ENCODE measurements around the gene NOL4L.

The NOL4L gene

DNA sequence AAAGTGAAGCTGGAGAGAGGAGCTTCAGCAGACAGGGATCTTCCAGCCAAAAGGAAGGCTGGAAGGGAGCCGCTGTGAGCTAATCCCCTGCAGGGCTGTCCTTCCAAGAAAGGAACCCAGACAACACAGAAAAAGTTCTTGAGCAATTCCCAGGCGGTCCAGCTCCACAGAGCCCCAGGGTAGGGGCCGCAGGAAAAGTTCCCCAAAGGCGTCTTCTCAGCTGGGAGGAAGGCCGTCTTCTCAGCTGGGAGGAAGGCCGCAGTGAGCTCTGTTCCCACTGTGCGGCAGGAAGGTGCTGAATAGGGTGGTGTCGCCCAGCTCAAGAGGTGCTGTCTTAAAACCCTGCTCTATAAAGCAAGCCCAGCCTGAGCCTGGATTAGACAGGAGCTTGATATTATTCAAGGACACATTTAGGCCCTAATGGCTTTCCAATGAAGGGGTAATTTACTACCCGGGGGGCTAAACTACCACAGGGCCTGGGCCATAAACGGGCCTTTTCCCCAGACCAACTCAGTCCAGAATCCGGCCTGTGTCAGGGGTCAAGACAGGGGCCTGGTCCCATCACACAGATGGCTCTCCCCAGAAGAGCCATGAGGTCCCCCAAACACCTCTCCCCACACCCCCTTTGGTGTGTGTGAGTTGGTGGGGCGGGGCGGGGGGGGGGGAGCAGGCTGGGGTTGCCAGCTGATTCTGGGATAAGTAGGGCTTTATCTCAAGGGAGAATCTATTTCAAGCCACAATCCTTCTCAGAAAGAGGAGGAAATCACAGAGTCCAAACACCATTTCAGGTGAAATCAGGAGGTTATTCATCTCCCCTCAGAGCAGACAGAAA lies 103.6 kb downstream of the NOL4L start:
- no peak for DNase-seq

DNA sequence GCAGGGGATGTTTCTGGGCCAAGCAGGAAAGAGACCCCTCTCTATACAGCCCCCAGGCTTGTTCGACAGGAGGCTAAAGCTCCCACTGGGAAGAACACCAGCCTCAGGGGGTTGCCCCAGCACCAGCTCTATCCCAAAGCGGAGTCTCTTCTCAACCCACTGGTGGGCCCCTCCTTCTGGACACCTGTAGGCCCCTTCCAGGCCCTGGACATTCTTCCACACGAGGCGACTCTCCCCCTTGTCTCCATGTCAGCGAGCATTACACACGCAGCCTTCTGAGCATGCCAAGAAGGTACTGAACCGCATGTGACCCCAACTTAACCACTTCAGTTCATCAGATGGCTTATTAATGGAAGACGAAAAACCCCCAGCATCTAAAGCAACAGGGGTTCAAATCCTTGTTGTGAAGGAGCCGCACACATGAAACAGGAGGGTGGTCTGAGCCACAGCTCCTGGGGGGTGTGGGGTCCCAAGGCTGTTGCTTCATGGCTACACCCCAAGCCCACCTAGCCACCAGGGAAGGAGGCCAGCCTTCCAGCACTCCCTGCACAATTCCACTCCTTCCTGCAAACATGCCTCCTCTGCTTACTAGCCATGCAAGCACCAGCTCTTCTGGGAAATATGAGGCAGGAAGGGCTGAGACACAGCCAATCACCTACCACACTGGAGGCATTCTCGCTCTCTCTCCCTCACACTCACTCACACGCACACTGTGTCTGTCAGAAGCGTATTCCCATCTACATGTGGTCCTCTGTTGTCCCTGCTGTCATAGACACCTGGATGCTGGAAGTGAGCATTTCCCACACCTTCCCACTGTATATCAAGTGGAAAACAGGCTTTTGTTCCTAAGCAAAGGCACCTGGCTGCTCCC lies 104.5 kb downstream of the NOL4L start:
- no peak for DNase-seq

DNA sequence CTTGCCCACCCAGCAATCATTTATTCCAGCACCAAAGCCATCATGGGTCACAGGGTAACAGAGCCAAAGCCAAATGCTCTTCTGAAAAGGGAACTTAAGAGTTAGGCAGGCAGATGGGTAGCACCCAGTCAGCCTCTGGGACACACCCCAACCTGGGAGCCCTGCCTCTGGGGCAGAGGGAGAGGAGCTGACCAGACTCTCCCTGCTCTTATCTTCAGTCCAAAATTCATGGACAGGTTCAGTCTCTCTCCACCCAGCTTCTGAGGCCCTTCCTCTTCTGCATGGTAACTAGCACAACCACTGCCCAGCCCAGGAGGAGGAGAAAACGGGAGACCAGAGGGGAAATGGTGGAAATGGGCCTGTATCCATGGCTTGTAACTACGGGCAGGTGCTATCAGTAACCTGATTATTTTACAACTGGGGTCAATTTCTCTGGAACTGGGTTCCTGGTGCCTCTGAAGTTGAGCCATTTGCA lies 105.4 kb downstream of the NOL4L start:
- no peak for DNase-seq

DNA sequence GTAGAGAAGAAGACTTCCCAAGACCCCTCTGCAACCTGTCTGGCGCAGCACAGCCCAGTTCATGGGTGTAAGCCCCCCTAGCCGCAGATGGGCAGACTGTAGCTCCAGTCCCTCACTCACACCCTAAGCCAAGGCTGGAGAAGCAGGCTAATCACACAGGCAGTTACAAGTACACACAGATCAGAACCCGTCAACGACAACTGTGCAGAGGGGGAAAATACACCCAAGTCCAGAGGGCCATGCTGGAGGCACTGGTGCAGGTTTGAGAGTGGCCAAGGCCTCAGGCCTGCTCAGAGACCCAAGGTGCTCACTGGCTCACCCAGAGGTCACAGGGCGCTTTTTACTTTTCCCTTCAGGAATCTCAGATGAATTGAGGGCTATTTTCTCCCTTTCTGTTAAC lies 106.1 kb downstream of the NOL4L start:
- no peak for DNase-seq

DNA sequence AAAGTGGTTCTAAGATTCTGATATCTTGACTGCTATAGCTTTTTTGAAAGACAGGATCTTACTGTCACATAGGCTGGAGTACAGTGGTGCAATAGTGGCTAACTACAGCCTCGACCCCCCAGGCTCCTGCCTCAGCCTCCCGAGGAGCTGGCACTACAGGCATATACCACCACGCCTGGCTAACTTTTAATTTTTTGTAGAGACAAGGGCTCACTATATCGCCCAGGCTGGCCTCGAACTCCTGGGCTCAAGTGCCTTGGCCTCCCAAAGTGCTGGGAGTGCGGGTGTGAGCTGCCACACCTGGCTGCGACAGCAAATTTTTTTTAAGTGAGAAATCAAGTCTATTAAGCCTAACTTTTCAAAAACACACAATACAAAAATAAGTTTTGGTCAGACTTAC lies 106.6 kb downstream of the NOL4L start:
- DNase-seq, result no peak

DNA sequence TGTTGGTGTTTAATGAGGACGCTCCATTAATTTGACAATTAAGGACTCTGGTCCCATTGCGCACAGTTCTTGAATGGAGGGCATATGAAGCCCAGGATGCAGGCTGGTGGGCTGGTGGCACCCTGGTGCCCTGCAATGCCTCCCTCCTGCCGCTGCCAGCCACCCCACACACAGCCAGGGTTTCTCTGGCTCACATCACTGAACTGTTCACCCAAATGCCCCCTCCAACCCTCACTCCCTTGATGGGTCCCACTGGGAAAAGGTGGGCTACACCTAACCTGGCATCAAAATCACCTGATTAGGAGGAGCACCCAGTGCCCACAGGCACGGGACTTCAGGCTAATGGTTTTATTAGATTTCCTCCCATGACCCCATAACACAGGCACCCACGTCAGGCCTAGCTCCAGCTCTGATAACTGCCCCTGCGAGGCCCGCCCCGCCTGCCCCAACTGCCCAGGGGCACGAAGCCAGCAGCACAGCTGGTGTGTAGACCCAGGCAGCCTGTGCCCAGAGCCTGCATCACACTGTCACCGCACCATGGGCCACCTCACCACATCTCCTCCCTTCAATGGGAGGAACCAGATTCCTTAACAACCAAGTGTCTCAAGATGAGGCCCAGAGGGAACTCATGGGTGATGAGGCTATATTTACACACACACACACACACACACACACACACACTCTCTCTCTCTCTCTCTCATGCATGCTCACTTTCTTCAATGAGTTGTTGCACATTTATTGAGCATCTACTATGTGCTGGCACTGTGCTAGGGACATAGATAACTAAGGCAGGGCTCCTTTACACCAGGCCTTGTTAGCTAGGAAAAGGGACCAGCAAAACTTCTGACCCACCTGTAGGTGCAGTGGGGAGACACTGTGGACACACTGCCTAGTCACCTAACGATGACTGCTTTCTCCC lies 107.3 kb downstream of the NOL4L start:
- no peak for DNase-seq

DNA sequence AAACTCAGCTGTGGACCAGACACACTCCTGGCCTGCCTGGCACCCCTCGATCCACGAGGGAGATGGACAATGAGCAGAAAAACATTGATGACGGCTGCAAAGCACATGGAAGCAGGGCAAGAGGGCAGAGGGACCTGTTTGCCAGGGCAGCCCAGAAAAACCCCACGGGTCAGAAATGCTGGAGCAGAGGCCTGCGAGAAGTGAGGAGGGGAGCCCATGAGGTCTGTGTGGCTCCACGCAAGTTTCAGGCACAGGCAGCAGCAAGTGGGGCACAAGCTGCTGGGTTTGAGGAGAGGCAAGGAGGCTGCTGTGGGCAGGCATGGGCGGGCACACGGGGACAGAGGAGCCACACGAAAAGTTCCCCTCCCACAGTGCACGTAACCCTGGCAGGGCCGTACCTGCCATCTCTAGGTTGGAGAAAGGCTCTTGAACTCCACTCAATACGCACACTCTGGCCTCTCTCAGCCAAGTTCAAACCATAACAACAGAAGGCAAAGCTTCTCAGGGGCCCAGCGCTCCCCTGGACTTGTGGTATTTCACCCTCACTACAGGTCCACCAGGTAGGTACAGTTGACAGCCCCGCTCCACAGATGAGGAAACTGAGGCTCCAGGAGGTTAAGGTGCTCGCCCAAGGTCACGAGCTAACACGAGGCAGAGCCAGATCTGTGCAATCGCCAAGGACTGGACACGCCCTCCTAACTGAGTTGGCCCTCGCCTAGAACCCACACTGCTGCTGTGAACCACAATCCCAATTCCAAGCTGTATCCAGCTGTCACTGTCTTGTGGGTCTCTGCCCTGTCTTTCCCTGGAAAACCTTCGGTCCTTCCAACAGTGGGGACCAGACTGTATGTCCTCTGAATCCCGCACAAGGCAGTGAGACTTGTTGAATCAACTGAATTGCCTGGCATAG lies 108.2 kb downstream of the NOL4L start:
- DNase-seq, result no peak

DNA sequence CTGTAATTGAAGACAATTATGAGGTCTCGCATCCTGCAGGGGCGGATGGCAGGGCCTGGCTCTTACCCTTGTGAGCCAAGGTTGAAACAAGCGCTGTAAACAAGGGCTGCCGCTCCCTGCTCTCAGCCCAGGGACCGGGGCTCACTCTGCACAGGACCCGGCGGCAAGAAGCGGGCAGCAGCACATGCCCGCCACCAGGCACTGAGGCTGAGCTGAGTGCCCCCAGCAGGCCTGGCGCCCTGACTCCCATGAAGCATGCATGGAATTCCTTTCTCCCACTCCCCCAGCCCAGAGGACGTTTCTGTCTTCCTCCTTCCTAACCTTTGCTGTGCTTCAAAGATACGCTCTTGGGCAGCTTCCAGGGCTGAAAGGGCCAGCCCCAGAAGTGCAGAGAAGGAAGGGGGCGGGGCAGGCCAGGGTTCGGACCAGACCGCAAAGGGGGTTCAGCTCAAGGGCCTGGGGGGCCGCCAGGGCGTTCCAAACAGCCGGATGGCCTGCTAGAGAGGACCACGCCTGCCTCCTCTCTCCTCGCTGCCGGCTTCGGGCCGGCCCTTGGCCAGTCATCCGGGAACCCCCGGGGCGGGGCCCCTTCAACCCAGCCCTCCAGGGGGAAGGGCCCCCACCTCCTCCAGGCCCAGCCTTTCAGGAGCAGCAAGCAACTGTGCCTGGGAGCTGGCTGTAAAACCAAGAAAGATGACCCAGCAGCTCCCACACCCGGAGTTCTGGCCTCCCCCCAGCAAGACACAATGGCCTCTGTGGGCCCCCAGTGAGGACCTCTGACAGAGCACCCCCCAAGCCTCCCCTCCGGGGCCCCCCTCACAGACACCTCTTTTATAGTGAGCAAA lies 109.9 kb downstream of the NOL4L start:
- no peak for DNase-seq

DNA sequence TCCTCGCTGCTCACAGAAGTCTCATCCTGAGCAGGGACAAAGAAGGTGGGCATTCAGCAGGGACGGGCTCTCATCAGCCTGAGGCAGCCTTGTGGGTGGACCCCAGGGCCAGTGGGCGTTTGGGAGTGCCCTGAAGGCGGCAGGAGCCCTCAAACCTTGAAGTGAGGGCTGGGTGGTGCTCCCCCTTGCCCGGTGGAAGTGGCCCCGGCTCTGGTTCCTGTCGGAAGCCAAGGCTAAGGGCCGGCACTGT lies 110.5 kb downstream of the NOL4L start:
- no peak for DNase-seq

DNA sequence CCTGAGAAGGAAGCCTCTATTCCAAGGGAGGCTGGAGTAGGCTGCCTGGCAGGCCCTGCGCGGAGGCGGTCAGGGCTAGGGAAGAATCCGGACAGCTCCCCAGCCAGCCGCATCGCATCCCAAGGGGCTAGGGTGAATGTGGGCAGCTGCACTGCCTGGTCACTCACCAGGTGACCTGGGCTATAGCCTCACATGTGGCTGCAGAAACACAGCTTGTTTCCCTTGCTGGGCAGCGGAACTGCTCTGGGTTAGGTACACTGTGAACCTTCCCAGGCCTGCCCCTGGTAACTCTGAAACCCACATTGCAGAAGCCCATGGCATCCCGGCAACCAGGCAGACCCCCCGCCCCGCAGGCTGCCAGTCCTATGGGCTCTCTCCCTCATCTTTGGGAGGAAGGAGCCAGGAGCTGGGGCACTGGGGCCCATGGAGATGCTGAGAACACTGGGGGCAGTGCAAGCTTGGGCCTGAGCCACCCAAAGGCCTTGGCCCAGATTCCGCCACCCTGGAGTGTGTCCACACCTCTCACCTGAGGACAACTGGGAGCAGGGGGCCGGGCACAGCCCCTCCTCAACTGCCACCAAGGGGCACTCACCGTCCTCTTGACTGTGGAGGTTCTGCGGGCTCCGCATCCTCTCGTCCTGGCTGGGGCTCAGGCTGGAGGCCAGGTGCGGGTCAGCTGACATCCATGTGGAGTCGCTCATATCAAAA lies 111.0 kb downstream of the NOL4L start:
- DNase-seq, result no peak

DNA sequence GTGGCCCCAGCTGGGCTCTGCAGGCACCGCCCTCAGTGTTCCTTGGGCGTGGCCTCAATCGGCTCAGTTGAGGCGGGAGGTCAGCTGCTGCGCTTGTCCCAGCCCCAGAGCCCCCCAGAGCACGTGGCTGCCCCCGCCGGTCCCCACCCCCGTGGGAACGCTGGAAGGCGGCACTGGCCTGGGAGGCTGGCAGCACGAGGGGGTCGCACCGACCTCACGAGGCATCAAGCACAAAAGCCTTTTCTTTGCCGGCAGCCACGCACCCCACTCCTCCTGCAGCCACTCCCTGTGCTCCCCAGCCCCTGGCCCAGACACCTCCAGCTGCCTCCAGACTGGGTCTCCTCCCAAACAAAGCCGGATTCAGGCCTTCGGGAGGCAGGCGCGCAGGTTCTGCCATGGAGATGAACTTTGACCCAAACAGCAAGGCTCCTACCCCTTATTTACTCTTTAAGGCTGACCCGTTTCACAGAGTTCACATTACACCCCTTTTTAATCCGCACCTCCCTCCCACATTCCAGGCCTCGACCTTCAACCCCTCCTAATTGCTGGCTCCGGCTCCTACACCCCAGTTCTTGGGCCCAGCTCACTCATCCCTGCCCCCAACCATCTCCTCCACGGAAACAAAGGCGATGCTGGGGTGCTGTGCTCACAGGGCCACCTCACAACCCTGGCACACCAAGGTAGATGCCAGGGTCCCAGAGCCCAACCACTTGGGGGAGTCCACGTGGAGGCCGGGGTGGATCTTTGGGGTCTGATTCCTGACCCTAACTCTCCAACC lies 111.7 kb downstream of the NOL4L start:
- no peak for DNase-seq

DNA sequence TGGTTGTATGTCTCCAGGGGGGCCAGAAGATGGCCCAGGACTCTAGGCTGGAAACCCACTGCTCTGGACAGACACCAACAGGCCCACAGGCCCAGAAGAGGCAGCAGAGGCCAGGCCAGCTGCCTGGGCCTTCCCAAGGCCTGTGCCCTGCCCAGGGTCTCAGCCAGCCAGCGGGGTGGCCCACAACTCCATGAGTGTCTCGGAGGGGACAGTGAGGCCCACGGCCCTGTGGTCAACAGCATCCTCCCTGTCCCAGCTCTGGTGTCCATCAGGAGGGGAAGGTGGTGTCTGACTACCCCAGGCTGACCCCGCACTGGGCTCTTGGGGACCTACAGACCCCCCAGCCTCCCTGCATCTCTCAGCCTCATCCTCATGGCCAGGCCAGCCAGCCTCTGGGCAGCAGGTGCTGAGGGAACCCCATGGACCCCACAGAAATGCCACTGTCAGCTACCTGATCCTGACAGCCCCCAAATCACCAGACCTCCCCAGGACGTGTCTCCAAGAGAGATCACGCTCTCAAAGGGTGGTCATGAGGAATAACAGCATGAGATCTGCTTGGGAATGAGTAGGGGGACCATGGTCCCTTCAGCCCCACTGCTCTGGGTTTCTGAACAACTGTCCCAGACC lies 112.4 kb downstream of the NOL4L start:
- DNase-seq, result no peak

DNA sequence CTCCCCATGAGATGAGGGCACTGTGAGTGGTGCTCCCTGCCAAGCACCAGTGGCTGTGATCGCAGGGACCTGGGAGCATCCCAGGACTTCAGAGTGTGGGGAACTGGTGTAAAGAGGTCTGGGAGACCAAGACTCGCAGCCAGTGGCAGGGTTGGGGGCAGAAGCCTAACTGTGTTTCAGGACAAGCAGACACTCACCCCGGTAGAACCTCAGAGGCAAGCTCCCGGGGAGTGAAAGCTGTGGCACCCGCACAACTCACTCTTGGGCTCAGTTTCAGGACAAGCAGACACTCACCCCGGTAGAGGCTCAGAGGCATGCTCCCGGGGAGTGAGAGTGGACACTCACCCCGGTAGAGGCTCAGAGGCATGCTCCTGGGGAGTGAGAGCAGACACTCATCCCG lies 114.2 kb downstream of the NOL4L start:
- DNase-seq, result no peak

DNA sequence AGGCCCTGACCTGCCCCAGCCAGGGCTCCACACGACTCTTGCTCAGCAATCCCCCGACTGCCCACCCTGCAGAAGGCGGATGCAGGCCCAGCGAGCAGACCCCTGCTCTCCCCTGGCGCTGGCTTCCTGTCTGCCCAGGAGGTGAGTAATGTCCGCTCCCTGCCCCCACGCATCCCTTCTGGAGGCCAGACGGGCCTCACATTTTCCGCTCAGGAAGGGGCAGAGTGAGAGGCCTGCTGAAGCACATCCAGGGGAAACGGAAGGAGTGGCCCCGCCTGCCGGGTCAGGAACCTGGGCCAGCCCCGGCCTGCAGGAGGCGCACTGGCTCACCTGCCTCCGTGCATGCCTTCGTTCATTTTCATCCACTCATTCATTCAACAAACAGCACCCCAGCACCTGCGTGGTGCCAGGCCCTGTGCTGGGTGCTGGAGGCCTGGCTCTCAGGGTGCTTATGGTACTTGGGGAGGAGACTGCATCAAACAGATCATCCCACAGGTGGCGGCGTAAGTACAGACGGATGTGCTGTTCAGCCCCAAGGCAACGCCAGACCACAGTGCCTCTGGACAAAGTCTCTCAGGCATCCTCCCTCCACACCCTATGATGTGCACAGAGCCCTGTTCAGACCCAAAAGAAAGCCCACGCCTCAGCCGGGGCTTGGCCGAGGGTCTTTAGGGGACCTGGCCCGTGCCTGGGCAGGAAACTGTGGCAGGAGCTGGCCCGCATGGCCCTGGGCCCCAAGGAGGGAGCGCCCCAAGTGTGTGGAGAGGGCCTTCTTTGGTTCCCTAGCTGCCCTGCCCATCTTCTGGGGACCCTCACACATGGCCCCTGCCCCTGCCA lies 114.9 kb downstream of the NOL4L start:
- DNase-seq, result no peak

DNA sequence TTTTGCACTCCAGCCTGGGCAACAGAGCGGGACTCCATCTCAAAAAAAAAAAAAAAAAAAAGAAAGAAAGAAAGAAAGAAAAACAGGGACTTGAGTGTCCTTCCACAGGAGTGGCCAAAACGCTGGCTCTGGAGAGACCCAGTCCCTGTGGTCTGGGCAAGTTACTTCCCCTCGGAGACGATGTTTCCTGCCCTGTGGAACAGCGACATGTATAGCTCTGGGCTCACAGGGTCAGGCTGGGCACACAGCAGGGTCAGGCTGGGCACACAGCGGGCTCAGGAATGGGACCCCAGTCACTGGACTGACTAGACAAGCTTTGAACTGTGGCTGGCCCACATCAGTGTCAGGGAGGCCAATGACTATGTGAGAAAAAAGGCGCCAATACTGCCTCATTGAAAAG lies 116.3 kb downstream of the NOL4L start:
- no peak for DNase-seq

DNA sequence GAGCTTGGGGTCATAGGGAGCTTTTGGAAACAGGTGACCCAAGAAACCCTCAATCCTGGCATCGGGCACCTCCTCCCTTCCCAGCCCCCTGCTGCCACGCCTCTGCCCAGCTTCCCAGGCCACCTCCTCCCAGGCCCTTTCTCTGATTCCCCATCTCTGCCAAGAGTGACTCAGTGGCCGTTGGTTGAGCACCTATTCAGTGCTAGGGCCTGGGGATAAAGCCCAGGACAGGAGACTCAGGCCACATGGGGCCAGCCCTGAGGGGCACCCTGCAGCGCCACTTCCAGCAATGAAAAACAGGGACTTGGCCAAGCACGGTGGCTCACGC lies 116.9 kb downstream of the NOL4L start:
- no peak for DNase-seq

DNA sequence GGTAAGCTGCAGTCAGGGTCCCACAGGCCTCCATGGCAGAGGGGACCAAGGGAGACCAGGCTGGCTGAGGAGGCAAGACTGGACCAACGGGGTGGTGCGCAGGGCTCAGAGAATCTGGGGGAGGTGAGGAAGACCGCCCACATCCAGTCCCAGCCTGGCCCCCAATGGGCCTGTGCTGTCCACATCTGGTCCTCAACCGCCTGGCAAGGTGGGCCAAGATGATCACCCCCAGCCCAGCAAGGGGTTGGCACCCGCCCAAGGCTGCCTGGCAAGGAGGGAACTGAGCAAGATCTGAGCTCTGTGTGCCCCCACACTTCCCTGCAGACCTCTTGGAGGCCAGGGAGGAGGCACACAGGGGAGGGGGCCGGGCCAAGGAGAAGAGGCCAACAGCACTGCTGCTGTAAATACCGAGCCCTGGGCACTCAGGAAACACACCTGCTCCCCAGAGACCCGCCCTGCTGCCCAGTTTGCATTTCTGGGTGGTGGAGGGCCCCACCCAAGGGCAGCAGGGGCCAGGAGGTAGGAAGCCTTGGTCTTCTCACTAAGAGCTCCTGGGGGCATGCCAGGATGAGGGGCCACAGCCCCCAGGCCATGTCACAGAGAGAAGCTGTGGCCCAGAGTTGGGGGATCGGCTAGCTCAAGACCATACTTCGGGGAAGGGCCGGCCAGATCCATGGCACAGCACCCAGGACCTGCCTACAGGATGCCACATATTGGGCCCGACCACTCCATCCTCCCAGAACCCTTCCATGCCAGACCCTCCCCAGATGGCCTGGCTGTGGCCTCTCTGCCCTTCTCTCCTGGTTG lies 117.4 kb downstream of the NOL4L start:
- no peak for DNase-seq

Measured in stimulated activated CD4-positive, alpha-beta T cell treated with anti-CD3 and anti-CD28 coated beads, Interleukin-15, amount 100 ng/mL, for 24 hours (primary cell).